NCI-H748 (cell line): ENCODE data around the gene ELL2.

ENCODE experiments used
- DNase-seq: peaks from one replicate; lab custom pipeline; 2025; ENCODE audit not compliant: unreplicated experiment; lab: John Stamatoyannopoulos, UW

The ELL2 gene

DNA sequence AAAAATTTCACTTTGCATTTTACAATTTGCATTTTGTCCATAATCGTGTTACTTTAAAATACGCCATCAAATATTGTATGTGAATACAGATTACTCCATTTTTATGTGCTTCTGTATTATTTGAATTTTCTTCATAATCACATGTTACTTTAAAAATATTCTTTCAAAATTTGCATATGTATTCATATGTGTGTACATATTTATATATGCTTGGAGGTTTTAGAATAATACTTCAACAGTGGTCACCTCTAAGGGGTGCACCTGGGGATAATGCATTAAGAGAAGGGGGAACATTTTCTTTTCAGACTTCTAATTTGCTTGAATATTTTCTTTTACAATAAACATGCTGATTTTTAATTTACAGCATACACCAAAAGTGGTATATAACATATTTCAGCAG, 21.9 kb upstream of the ELL2 start:
- no peak for DNase-seq

DNA sequence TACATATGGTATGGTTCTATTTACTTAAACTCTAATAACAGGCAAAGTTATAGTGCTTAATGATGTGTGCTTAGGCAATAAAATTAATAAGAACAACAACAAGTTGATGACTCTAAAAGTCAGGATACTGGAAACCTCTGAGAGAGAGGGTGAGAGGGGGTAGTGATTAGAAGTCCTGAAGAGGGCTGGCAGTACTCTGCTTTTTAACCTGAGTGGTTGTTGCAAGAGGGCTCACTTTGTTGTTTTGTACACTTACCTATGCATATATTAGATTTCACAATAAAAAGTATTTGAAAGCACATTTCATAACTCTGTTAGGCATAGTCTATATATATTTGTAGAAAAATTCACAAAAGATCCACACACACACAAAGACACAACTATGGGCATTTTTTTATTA, 21.4 kb upstream of the ELL2 start:
- no peak for DNase-seq

DNA sequence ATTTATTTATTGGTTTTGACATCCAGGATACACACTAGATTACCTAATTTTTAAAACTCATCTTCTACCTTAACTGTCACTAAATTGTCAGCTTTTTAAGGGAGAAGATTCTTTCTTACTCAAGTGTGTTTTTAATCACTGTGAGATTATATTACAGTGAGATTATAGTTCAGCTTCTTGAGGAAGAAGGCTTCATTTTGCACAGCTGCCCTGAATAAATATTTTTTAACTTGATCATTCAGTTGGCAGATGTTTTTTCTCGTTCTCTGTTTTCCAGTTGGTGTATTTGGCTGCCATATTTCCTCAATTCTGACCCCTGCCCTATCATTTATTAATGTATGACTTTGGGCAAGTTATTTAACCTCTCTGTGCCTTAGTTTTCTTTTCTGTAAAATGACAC, 15.0 kb upstream of the ELL2 start:
- DNase-seq: no peak

DNA sequence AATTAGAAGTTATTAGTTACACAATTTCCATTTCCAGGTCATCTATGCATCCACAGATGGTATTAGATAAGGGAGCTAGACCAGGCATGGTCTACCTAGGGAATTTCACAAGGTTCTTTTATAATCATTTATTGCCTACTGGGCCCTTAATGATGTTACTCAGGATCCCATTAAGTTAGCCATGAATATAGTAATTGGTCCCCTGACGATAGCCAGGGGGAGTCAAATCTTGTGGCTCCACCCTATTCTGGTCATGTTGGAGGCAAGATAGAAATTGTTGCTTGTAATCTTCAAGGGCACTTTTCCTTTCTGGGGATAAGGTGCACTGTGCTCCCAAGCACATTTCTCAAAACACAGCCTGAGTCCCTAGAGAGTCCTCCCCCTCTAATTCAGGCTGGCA, 14.1 kb upstream of the ELL2 start:
- no peak for DNase-seq

DNA sequence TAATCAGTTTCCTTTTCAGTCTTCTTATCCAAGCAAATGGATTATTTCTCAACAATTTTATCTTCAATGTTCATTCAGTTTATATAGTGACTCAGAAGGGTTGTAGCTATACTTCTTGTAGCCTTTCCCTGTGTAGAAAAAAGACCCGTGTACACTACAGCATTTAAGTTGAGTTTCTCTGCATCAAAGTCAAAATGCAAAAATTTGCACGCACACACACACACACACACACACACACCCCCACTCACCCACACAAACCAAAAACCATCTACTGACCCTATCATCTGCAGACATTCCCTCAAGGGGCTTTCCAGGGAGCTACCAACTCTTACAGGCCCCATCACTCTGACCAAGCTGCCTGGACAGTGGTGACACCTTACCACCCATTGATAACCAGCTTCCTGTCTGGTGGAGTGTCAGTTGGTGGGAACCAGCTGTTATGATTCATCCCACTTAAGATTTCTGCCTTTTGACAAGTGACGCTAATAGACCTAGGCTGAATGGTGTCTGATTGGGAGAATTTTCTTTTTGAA, 12.2 kb upstream of the ELL2 start:
- DNase-seq: peak; percentile 6

DNA sequence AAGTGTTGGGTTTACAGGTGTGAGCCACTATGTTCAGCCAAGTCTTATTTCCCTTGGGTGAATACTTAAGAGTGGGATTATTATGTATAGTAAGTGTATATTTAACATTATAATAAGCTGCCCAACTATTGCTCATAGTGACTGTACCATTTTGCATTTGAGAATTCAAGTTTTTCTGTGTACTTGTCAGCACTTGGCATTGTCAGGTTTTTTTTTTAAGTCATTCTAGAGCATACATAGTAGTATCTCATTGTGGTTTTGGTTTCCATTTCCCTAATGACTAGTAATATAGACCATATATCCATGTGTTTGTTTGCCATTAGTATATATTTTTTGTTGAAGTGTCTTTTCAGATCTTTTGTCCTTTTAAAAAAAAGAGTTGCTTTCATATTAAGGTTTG, 10.5 kb upstream of the ELL2 start:
- DNase-seq: no peak

DNA sequence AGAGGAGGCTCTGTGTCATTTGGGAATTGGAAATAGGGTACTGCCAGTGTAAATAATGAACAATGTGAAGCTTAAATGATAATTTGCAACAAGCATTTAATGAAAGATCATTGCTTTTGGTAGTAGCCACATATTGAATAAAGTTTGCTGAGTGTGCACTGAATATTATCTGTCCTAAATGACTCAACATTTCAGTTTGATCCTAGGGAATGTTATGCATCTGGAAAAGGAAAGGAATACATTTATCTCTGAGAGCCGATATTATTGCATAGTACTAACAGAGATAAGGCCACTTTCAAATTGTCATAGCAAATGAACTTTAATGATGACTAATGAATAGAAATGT, 8.7 kb upstream of the ELL2 start:
- DNase-seq: no peak

DNA sequence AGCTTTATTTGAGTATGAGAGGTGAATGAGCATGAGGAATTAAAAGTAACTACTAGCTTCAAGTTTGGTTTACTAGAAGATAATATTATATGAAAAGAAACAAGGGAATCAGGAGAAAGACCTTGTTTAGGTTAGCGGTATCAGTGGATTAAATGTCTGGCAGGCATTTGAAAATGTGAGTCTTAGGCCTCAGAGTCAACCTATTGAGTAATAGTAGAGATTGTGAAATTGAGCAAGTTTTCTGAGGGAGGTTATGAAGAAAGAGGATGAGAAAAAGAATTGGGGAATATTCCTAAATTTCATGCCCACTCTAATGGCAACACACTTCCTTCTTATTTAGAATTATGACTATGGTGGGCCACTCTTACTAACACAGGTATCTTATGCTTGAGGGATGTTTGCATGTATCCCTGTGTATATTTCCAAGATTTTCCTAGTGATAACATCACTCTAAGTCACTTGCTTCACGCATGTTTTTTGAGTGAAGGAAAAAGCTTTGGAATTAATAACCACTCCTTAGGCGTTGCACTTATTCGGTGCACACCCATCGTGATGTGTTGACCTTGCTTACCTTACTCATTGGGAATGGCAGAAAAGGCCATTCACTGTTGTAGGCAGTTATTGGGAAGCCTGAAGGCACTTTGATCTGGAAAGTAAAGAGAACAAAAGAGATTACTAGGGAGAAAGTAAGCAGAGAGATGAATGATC, 8.2 kb upstream of the ELL2 start:
- DNase-seq: no peak

DNA sequence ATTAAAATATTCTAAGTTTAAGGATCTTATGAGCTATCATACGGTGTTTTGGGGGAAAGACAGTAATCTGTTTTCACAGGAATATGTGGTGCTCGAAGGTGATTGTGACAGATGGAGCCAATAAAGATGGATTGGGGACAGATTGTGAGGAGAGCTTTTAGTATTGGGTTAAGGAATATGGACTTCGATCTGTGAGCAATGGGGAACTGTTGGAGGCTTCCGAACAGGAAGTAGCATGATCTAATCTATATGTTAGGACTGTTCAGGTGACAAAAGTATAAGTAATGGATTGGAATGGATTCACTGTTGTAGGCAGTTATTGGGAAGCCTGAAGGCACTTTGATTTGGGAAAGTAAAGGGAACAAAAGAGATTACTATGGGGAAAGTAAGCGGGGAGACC, 7.4 kb upstream of the ELL2 start:
- DNase-seq: no peak

DNA sequence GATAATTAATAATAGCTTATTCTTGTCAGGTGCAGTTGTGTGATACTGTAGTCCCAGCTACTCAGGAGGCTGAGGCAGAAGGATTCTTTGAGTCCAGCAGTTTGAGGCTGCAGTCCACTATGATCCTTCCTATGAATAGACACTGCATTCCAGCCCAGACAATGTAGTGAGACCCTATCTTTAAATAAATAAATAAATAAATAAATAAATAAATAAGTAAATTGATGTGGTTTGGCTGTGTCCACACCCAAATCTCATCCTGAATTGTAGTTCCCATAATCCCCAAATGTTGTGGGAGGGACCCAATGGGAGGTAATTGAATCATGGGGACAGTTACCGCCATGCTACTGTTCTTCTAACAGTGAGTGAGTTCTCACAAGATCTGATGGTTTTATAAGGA, 5.6 kb upstream of the ELL2 start:
- DNase-seq: no peak

DNA sequence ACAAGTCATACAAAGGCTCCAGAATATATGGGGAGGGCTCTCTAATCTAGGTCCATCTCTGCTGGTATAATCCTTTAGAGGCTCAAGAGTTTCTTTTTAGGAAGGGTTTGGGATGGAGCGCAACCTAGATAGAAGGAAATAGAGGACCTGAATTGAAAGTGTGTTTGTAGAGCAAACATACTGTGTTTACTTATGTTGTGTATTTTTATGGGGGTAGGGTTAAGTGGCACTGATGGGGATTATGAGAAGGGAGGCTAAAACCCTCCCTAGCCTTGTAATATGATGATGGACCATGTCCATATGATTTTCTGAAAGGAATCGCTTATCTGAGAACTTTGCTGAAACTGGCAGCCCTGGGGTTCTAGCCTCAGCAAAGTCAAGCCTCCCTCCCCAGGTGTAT, 4.4 kb upstream of the ELL2 start:
- peak; percentile 74 for DNase-seq

DNA sequence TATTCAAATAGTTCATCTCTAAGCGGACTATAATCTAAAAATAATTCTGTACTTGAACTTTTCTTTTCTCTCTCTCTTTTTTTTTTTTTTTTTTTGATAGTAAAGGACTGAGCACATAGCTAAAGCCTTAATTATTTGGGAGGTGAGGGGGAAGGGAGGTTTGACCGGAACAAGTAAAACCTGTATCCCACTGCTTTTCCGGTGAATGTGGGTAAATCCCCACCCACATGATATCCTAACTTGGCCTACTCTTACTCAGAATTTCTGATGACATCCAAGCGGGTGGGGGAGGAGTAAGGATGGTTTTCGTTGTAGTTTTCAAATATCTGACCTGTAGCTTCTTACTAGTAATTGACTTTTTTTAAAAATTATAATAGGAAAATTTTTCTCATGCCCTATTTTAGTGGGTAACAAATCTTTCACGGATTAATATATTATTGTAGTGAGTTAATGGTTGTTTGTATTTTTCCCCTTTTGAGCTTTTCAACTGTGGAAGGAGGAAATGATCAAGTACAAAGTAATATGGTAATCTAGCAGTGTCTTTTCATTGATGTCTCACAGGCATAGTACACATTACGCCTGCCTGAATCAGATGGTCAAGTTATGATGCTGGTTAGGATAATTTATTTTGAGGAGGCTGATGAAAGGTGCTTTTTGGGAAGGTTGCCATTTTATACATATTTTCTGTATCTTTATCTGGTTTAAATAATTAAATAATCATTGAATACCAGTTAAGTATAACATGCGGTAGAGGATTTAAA, 2.2 kb upstream of the ELL2 start:
- no peak for DNase-seq

DNA sequence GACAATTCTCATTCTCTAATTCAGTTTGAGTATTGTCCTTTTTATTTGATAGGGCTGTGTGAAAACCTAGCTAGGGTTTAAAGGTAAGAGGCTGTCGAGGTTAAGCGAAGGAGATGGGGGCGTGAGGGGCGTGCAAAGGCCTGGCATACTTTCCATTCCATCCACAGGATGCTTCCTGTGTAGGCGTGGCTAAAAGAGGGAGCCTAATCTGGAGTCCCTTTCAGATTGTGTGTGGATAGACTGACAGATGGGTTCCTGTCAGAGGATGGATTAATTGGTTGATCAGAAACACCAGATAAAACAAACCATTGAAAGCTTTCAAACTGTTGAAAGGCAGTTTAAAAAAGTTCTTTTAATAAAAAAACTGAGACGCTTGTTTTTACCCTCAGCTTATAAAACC, 1.1 kb upstream of the ELL2 start:
- DNase-seq: peak; percentile 30

DNA sequence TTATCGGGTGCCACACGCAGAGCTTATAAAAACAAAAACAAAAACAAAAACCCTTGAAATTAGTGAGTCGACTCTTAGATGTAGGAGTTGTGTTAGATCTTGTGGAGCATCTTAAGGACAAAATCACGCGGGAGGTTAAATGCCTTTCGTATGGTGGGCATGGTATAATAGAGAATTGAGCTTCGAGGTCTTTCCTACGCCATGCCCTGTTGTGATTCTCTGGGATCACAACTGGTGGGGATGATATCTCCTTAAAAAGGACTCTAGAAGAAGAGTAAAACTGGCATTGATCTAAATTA, 773 bp upstream of the ELL2 start:
- no peak for DNase-seq

DNA sequence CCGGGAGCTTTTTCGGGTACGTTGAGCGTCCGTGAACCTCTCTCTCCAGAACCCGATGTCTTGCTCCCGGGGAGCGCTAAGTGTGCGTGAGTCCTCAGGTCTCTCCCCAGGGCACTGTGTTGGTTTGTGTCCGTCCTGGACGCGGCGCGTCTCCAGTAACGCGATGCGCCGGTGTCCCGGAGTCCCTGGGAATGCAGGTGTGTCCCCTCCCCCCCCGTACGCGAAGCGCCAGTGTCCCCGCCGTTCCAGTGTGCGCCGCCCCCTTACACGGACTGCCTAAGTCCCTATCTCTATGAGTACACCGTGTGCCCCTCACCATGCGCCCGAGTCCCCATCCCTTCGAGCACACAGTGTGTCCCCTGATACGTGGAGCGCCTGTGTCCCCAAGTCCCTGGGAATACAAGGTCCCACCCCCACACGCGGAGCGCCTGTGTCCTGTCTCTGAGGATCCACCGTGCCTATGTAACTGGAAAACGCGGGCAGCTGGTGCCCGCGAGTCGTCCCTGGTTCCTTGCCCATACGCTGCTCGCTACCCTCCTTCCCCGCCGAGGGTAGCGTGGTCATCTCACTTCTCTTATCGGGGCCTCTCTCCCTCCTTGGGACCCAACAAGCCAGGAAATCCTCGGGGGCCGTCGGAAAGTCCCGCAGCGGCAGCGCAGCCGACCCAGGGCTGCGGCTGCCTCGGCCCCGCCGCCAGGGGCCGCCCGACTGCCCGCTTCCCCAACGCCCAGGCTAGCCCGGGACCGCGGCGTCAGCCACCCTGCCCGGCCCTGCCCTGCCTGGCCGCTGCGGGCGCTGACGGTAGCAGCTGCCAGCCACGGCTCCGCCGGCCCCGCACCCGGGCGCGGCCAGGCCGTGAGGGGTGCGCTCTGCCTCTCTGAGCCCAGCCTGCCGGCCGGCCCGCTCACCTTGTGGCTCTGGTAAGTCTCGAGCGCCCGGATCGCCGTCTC, 709 bp downstream of the ELL2 start:
- DNase-seq: peak; percentile 68

DNA sequence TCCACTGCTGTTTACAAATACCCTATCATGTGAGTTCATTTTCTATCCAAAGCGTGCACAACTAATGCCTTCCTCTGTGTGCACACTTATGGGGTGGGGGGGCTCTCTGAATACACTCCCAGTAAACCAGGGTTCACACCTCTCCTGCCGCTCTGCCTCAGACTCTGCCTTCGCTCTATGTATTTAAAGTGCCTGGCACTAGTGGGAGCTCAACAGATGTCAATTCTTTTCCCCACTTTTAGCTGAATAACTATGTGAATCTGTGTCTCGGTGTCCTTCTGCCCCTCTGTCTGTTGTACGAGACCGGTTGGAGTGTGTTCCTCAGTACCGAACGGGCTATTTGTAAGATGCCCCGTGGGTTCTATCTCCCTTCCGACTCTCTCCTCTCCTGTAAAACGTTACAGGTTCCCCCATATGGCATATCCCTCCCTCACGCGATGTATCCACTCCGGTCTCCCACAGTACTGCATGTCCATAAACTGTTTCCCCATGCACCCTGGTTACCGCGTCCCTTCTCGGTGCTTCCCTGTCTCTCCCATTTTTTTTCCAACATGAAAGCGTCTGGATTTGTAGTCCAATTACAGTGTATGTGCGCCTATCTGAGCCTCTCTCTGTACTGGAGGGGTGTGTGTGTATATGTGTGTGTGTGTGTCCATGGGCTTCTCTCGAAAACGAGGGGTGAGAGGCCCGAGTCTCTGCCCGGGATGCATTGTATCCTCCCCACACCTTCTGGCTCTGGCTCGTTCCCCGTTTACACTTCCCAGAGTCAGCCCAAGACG, 1.6 kb downstream of the ELL2 start:
- DNase-seq: peak; percentile 38

DNA sequence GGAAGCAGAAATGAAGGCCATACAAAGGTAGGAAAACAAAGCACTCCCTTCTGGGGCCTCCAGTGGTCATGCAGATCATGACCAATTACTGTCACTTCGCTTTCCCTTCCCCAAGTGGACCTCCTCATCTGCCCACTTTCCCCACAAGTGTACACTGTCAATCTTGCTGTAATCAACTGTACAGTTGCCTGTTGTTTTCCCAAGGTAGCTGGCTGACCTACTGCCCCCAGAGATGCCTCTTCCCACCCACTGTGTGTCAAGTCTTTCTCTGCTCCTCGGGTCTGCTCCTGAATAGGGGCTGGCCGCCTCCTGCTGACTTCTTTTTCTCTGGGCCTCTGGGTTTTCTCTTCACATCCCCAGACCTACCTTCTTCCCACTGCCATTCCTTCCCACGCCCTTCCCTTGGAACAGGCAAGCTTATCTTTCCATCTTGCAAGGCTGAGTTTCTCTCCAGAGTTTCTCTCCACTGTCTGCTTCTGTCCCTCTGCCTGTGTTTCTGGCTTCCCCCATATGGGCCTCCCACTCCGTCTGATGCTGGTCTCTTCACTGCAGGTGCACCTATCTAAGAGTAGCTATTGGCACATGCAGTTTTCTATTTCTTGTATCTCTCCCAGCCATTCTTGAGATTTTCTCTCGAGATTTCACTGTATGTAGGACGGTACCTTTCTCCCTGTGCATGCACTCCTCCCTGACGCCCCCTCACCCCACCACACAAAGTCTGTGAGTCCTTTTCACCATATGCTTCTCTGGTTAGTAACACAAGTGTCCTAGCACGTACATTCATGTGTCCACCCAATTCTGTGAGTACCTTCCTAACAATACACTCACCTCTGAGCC, 2.4 kb downstream of the ELL2 start:
- no peak for DNase-seq

DNA sequence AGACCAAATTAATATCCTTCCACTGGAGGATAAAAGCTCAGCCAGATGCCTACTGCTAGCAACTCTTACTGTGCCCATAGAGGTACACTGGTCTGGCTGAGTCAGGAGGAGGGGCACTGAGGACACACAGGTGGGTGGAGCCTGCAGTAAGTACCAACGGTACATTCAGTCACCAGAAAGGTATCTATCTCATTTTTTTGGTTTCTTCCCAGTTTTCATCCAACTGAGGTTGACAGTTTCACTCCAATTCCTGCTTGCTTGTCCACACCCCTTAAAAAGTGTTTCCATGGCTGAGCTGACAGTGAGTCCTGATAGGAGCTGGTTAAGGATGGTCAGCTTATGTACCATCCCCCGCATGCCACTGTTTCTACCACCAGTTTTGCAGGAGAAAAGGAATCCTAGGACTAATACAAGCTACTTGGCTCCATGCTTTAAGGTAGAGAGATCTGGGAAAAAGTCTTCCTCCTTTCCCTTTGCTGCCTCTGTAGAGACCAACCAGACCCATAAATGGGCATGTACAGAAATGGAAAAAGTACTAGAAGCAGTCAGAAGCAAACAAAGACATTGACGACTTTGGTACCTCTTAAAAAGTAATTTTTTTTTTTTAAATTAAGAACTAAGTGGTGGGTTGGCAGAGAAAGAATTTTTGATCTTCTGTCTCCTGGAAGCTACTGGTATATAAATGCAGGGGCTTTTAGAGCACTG, 3.2 kb downstream of the ELL2 start:
- DNase-seq: no peak

DNA sequence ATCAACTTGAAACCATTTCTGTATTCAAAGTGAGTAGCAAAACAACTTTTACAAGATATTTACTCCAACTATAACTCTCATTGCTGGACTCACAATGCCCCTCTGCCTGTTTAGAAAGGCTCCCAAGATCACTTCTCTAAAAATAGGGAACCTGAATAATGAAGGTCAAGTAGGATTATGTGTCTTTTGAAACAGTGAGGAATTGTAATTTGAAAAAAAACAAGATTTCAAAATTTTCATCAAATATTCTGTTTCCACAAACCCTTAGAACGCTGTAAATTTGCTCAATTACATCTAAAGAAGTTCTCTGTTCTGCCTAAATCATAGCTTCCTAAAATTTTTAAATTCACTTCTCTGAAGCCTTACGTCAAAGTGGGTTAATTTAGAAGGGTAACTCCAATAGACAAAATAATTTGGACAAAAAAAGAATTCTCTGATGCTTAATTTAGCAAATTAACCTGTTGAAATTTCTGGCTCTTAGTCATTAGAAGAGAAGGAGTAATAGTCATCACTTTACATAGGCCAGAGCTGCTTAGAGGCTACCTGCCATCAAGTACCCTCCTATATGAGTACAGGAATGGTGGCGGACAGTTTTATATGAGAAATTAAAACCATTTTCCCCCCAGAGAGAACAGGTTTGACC, 4.0 kb downstream of the ELL2 start:
- DNase-seq: no peak
